GM20000 (cell line): ENCODE data around the gene ZMYM2.

Experiments
- DNase-seq: peaks from one replicate; pipeline ENCODE4 v3.0.0; 2012; ENCODE audit warnings: low spot score
- TF ChIP-seq, protein P1 (sequence below): IDR thresholded peaks from 2 replicates; pipeline ENCODE4 v1.5.1; 2012; ENCODE audit warnings: mild to moderate bottlenecking, control low read depth; ENCODE audit errors: extremely low read depth, missing control alignments

The ZMYM2 gene

DNA sequence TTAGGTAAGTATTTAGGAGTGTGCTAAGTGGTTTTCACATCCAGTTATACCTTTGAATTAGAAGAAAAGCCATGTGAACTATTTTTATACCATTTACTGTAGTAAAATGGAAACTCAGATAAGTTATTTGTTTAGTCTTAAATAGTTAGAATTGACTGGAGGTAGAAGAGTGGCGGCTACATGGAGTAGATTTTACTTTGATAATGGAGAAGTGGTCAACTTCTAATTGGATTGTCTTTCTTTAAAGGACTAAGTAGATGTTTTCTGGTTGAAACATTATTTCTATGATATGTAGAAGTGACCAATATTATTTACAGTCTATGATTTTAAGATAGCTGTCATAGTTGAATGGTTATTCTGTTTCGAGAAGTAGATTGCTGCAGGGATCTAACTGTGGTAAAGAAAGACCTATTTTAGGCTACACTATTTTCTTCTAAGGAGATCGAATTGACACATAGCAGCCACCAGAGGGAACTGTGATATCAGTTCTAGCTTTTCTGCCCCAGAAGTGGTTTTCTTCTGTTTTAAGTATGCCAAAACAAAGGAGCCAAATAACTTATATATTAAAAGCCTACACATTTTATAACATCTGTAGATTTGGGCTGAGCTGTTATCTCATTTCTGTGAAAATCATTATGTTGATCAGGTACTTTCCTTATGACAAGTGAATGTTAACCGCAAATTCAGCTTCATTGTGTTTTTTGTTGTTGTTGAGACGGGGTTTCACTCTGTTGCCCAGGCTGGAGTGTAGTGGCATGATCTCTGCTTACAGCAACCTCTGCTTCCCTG, 26.1 kb downstream of the ZMYM2 start:
- TF ChIP-seq, protein P1, sequence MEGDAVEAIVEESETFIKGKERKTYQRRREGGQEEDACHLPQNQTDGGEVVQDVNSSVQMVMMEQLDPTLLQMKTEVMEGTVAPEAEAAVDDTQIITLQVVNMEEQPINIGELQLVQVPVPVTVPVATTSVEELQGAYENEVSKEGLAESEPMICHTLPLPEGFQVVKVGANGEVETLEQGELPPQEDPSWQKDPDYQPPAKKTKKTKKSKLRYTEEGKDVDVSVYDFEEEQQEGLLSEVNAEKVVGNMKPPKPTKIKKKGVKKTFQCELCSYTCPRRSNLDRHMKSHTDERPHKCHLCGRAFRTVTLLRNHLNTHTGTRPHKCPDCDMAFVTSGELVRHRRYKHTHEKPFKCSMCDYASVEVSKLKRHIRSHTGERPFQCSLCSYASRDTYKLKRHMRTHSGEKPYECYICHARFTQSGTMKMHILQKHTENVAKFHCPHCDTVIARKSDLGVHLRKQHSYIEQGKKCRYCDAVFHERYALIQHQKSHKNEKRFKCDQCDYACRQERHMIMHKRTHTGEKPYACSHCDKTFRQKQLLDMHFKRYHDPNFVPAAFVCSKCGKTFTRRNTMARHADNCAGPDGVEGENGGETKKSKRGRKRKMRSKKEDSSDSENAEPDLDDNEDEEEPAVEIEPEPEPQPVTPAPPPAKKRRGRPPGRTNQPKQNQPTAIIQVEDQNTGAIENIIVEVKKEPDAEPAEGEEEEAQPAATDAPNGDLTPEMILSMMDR, result peak; percentile 16
- peak; percentile 40 for DNase-seq

DNA sequence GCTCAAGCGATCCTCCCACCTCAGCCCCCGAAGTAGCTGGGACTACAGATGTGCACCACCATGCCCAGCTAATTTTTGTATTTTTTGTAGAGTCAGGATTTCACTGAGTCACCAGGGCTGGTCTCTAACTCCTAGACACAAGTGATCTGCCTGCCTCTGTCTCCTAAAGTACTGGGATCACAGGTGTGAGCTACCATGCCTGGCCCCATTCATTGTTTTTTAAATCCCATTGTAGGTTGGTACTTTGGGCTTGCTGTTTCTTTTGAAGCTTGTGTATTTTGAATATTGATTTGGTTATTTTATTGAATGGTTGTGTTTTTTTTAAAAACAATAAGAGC, 26.7 kb downstream of the ZMYM2 start:
- DNase-seq, result no peak
- TF ChIP-seq, protein P1, result no peak

DNA sequence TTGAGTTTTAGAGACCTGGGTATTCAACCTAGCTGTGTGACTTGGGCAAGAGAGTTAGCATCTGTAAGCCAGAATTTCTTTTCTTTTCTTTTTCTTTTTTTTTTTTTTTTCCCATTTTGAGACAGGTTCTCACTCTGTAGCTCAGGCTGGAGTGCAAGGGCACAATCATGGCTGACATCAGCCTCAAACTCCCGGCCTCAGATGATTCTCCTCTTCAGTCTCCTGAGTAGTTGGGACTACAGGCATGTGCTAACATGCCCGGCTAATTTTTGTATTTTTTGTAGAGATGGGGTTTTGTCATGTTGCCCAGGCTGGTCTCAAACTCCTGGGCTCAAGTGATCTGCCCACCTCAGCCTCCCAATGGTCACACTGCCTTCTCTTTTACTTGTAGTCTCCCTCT, 33.0 kb downstream of the ZMYM2 start:
- TF ChIP-seq, protein P1, result no peak
- no peak for DNase-seq

DNA sequence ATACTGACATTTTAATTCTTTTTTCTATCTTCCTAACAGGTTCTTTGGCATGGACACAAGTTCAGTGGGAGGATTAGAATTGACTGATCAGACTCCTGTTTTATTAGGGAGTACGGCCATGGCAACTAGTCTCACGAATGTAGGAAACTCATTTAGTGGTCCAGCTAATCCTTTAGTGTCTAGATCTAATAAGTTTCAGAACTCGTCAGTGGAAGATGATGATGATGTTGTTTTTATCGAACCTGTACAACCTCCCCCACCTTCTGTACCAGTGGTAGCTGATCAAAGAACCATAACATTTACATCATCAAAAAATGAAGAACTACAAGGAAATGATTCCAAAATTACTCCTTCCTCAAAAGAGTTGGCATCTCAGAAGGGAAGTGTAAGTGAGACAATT, 34.5 kb downstream of the ZMYM2 start:
- DNase-seq, result no peak
- TF ChIP-seq, protein P1, result no peak

DNA sequence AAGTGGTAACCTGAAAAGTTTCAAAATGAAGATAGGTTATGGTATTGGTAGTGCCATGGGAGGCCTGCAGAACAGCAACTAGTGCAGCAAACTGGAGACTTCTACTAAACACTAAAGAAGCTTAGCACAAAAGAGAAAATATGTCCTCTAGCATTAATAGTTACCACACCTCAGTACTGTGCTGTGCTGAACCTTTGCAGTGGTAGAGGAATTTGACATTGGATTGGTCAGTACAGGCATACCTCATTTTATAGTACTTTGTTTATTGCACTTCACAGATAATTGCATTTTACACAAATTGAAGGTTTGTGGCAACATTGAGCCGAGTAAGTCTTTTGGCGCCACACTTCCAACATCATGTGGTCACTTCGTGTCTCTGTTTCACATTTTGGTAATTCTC, 40.4 kb downstream of the ZMYM2 start:
- TF ChIP-seq, protein P1, result no peak
- DNase-seq, result no peak

DNA sequence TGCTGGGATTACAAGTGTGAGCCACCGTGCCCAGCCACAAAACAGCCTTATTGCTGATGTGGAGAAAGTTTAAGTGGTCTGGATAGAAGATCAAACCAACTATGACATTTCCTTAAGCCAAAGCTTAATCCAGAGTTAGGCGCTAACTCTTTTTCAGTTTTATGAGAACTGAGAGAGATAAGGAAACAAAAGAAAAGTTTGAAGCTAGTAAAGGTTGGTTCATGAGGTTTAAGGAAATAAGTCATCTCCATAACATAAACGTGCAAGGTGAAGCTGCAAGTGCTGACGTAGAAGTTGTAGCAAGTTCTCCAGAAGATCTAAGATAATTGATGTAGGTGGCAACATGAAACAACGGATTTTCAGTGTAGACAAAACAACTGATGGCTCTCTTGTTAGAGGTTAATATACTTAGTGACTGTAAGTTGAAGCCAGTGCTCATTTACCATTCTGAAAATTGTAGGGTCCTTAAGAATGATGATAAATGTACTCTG, 41.6 kb downstream of the ZMYM2 start:
- TF ChIP-seq, protein P1, result no peak
- DNase-seq, result no peak

DNA sequence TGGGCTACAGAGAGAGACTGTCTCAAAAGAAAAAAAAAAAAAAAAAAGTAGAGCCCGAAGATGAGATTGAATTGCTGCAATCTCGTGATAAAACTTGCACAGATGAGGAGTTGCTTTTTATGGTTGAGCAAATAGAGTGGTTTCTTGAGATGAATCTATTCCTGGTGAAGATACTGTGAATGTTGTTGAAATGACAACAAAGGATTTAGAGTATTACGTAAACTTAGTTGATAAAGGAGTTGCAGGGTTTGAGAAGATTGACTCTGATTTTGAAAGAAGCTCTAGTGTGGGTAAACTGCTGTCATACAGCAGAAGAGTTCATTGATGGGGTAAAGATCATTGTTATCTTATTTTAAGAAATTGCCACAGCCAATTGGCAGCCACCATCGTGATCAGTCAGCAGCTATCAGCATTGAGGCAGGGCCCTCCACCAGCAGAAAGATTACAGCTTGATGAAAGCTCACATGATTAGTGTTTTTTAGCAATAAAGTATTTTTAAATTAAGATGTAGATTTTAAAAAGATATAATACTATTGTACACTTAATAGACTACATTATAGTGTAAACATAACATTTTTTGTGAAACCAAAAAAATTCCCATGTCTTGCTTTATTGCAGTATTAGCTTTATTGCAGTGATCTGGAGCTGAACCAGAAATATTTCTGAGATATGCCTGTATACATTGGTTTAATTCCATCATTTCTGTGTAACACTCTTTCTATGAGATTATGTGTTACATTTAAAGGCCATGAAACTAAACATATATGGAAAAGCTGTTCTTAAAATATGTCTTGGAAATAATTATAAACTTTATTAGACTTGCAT, 43.1 kb downstream of the ZMYM2 start:
- DNase-seq, result no peak
- TF ChIP-seq, protein P1, result no peak
